Measurements from ENCODE around the gene USP48.
A peak's percentile ranks its signal among the peaks of the same experiment; 100 is the strongest.

Gene USP48

DNA sequence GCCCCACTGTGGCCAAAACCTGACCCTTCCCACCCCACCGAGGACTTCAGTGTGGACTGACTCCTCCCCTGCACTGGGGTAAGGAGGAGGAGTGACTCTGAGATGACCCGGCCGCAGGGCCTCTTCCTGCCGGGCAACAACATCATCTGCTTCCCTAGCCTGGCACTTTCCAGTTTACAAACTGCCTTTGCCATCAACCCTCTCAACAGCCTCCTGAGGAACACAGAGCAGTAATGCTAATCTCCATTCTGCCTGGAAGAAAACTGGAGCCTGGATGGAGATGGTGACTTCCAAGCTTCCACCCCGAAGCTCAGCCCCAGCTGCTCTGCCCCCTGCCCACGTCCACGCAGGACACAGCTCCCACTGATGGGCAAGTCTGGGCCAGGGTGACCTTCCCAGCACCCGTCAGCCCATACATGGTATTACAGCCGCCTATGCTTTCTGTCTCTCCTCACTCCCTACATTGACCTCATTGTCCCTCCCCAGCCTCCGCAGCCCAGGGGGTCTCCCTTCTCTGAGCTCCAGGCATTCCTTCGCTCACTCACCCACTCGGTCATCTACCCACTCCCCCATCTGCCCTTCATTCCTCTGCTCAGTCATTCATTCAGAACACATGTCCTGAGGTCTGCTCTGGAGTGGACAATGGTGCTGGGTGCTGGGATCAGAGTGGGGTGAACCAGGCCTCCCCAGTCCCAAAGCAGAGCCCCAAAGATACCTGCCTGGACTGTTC lies 148.0 kb downstream of the USP48 start:
- peak overlapping the region; percentile 99 for H3K27ac ChIP-seq
- TF ChIP-seq, protein P1, sequence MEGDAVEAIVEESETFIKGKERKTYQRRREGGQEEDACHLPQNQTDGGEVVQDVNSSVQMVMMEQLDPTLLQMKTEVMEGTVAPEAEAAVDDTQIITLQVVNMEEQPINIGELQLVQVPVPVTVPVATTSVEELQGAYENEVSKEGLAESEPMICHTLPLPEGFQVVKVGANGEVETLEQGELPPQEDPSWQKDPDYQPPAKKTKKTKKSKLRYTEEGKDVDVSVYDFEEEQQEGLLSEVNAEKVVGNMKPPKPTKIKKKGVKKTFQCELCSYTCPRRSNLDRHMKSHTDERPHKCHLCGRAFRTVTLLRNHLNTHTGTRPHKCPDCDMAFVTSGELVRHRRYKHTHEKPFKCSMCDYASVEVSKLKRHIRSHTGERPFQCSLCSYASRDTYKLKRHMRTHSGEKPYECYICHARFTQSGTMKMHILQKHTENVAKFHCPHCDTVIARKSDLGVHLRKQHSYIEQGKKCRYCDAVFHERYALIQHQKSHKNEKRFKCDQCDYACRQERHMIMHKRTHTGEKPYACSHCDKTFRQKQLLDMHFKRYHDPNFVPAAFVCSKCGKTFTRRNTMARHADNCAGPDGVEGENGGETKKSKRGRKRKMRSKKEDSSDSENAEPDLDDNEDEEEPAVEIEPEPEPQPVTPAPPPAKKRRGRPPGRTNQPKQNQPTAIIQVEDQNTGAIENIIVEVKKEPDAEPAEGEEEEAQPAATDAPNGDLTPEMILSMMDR (conservative IDR thresholded peaks at IDR 0.05) = no peak

DNA sequence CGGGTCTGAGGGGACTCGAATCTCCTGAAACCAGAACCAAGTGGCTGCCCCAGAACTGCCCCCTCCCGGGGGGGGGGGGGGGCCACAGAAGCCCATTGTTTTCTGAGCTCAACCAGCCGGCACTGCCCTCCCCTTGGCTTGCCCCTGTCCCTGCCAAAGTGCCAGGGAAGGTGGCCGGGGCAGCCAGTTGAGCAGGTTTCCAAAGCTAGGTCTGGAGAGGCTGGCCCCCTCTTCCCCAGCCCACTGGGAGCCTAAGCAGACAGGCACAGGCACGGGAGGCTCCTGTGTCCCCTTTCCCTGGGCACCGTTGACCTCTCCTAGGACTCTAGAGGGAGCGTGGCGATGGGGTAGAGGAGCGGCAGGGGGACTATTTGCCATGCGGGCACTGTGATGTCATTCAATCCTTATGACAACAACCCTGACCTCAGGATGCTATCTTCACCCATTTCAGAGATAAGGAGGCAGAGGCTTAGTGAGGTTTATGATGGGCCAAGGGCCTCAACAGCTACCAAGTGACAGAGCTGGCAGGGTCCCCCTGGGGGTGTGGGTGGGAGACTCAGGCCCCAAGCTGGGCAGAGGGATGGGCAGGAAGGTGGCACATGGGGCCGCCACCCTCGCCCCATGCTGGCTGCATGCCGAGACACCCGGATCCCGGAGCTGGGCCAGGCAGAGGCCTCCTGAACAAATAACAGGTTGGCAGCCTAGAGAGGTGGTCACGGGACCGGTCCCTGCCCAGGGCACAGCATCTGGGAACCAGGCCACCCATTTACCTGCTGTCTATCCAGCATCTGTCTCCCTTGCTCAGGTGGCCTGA lies 148.8 kb downstream of the USP48 start:
- peak overlapping the region; percentile 99 for H3K27ac ChIP-seq
- TF ChIP-seq, protein P1 (conservative IDR thresholded peaks at IDR 0.05) = no peak

DNA sequence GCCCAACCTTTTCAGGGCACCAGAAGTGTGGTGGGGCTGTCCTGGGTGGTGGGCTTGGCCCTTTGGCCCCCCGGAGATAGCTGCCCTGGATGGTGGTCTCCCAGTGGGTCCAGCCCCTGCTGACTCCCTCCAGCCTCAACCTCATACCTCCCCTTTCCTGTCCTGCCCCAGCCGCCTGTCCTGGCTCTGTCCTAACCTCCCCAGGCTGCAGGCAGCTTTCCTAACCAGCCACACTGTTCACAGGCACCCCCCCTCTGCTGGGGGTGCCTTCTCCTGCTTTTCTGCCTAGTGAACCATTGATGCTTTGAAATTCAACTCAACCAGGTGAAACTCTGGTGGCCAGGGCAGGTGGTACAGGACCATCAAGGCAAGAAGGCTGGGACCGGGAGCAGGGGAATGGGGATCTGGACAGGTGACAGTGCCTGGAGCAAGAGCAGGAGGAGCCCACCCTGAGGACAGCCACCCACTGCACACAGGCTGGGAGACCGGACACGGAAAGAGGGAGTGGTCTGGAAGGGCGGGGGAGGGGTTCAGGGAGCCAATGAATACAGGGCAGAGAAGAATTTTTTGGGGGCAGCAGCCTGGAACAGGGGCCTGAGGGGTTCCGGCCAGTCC lies 149.7 kb downstream of the USP48 start:
- peak overlapping the region; percentile 99 for H3K27ac ChIP-seq
- TF ChIP-seq, protein P1 (conservative IDR thresholded peaks at IDR 0.05) = no peak

DNA sequence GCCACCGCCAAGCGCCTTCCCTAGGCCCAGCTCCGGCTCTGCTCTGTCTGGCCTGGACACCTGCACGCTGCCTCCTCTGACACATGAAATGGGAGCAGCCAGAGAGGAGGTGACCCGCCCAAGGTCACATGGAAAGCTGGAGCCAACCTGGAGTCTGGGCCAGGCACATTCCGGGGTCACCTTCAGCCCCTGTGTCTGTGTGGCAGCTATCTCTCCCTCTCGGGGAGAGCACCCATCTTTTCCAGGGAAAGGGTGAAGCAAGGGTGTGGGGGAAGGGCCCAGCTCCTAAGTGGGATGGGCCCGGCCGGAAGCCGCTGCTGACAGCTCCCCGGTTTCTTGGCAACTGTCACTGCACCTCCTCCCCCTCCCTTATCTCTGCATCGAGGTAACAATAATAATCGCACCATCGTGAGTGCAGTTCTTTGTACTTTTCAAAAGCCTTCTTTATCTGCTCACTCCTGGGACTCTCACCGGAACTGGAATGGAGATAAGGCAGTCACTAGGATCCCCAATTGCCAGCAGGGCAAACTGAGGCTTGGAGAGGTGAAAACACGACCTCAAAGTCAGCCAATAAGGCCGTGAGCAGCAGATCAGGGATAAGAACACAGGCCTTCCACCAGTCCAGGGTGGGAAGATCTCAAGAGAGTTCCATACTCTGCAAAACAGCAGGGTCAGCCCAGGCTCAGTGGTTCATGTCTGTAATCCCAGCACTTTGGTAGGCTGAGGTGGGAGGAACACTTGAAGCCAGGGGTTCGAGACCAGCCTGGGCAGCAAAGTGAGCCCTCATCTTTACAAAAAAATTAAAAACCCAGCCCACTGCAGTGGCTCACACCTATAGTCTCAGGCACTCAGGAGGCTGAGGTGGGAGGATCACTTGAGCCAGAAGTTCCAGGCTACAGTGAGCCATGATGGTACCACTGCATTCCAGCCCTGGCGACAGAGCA lies 150.7 kb downstream of the USP48 start:
- TF ChIP-seq, protein P1 (conservative IDR thresholded peaks at IDR 0.05) = no peak
- peak overlapping the region; percentile 99 for H3K27ac ChIP-seq

DNA sequence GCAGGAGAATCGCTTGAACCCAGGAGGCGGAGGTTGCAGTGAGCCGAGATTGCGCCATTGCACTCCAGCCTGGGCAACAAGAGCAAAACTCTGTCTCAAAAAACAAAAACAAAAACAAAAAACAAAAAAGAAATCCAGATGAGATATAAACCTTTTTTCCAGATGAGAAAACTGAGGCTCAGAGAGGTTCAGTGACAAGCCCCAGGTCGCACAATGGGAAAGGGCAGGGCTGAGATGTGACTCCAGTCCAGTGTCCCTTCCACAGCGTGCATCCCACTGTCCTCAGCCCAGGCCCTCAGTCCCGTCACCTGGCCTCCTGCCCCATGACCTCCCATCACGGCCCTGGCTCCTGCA lies 151.4 kb downstream of the USP48 start:
- H3K27ac ChIP-seq = peak overlapping the region; percentile 99

DNA sequence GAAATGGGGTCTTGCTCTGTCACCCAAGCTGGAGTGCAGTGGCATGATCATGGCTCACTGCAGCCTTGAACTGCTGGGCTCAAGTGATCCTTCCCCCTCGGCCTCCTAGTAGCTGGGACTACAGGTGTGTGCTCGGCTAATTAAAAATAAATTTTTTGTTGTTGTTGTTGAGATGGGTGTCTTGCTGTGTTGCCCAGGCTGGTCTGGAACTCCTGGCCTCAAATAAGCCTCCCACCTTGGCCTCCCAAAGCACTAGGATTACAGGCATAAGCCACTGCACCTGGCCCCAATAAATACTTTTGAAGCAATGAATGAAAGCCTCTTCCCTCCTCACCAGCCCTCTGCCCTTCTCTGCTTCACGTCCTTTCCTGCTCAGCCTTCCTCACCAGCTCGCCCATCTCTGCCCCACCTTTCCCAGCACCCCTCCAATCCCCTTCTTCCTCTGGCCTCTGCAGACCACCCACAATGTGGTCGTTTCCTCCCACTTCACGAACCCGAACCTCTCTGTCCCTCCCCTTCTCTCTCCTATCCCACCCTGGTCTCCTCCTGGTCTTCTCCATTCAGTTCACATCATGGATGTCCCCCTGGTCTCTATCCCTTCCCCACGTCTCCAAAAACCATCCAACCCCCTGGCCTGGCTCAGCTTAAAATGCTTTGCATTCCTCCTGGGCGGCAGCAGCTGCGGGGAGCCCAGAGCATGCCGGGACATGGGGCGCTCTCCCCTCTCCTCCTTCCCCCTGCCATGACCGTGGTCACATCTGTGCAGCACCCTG lies 152.2 kb downstream of the USP48 start:
- TF ChIP-seq, protein P1 (conservative IDR thresholded peaks at IDR 0.05) = no peak
- H3K27ac ChIP-seq = peak overlapping the region; percentile 99

DNA sequence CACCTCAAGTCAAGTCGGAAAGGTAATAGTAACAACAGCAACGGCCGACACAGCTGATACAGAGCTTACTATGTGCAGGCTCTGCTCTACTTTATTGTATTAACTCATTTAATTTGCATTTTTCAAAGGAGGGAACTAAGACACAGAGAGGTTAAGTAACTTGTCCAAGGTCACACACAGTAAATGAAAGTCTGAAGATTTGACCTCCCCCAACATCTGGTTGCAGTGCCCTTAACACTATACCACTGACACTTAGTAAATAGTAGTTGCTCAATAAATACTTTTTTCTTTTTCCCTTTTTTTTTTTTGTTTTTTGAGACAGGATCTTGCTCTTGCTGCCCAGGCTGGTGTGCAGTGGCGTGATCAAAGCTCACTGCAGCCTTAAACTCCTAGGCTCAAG lies 153.0 kb downstream of the USP48 start:
- H3K27ac ChIP-seq = peak overlapping the region; percentile 99; the same call in 1 of the 2 replicates
- TF ChIP-seq, protein P1 (conservative IDR thresholded peaks at IDR 0.05) = no peak

Data from VCaP (cell line).